Gastrocnemius medialis (tissue), 4 donors: ENCODE data around the gene CAPNS2. TPM values are rescaled to one million over a fixed set of nuclear protein-coding genes. Genes with fewer than 3 reads are reported as not detected.
A peak's percentile ranks its signal among the peaks of the same experiment; 100 is the strongest.

Experiments used
- ATAC-seq, 2 donors: fragments of 150-250 bp; one replicate each; pipeline ENCODE4 v1.9.1; 2016
- DNase-seq, 2 donors: peaks; one replicate each; pipeline ENCODE4 v3.0.0-alpha.2; 2019
- H3K27ac ChIP-seq, 4 donors: fragments of 200-600 bp; sonication (generic); 1 replicate in 1 of 4; 2 replicates in 3 of 4; pipeline ENCODE4 v1.5.1; 2016 to 2018; ENCODE audit warnings: mild to moderate bottlenecking in 2 of 4, moderate library complexity in 1 of 4
- H3K27me3 ChIP-seq, 3 donors: fragments of 200-600 bp; sonication (generic) in 2 of 3; 1 replicate in 1 of 3; 2 replicates in 2 of 3; pipeline versions ENCODE4 v1.5.1 to v1.6.0; 2016 to 2019; ENCODE audit warnings: mild to moderate bottlenecking in 1 of 3, moderate library complexity in 1 of 3
- H3K36me3 ChIP-seq, 2 donors: fragments of 200-600 bp; sonication (generic) in 1 of 2; one replicate each; pipeline ENCODE4 v1.5.1; 2017 to 2018
- H3K4me1 ChIP-seq, 2 donors: fragments of 200-600 bp; sonication (generic) in 1 of 2; one replicate each; pipeline ENCODE4 v1.5.1; 2016 to 2017; ENCODE audit warnings: mild to moderate bottlenecking in 2 of 2
- H3K4me3 ChIP-seq, 4 donors: fragments of 200-600 bp; sonication (generic) in 3 of 4; 1 replicate in 1 of 4; 2 replicates in 3 of 4; pipeline ENCODE4 v1.5.1; 2016 to 2019; ENCODE audit warnings: mild to moderate bottlenecking in 2 of 4
- H3K9me3 ChIP-seq, 3 donors: fragments of 200-600 bp; sonication (generic) in 2 of 3; 1 replicate in 1 of 3; 2 replicates in 2 of 3; pipeline ENCODE4 v1.5.1; 2016 to 2019
- CTCF ChIP-seq, 5 experiments: fragments of 450-650 bp in 3 of 5; fragments of 200-600 bp in 2 of 5; sonication (generic) in 2 of 5; IDR thresholded peaks in 4 of 5; conservative IDR thresholded peaks in 1 of 5; 1 replicate in 4 of 5; 2 replicates in 1 of 5; pipeline ENCODE4 v1.5.1; 2016 to 2019; ENCODE audit warnings: antibody characterized with exemption in 5 of 5, mild to moderate bottlenecking in 3 of 5, moderate library complexity in 3 of 5
- POLR2A ChIP-seq, 2 donors: fragments of 450-650 bp; IDR thresholded peaks; one replicate each; pipeline ENCODE4 v1.6.1; 2017; ENCODE audit warnings: antibody characterized with exemption in 2 of 2, mild to moderate bottlenecking in 2 of 2, moderate library complexity in 2 of 2
- in situ Hi-C, 4 donors: fragments of 200-750 bp; cut with MboI; loops; one replicate each; pipeline versions ENCODE4 v1.15.0 to v1.8.0; 2017; ENCODE audit warnings: low sequenced_read_pairs in 4 of 4
- intact Hi-C: fragments of 100-400 bp; cut with DNase I; formaldehyde crosslinking; loops from one replicate; pipeline ENCODE4 v1.15.1; 2023; ENCODE audit warnings: low total_unique reads
- total RNA-seq, 4 donors: library from RNA; depleted of rRNA; stranded (reverse); fragments of >200 nt; gene quantifications; one replicate each; pipeline versions ENCODE4 v1.1.0 to v1.2.3, GENCODE V29; 2016

The CAPNS2 gene
- not detected for total RNA-seq

DNA sequence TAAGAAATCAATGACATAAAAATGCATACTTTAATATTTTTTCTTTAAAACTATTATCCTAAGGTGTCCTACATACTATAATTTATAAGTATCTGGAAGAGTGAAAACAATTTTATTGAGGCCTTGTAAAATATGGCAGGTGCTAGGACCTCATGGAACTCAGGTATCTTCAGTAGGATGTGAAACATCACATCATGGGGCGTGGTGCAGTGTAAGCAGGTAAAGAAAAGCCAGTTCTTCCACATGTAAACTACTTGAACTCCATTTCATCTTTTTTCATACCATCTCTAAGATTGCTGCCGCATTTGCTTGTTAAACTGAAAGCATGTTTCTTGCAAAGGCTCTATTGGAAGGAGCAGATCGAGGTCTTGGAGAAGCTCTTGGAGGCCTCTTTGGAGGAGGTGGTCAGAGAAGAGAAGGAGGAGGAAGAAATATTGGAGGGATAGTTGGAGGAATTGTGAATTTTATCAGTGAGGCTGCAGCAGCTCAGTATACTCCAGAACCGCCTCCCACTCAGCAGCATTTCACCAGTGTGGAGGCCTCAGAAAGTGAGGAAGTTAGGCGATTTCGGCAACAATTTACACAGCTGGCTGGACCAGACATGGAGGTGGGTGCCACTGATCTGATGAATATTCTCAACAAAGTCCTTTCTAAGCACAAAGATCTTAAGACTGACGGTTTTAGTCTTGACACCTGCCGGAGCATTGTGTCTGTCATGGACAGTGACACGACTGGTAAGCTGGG is at the start of gene CAPNS2:
TSS of gene CAPNS2 (plus strand) at position 253 of the 744 bp plus-strand sequence. CDS start at position 326, 73 bp downstream.
- TF ChIP-seq POLR2A (IDR thresholded peaks at IDR 0.05) (no peak), CTCF (IDR thresholded peaks at IDR 0.05 in 4 of 5, conservative IDR thresholded peaks at IDR 0.05 in 1 of 5) (no peak)
- ATAC-seq (no peak), DNase-seq (no peak)
- in situ Hi-C loops = no loop called here
- no peaks in the 10 kb centered on the region for H3K27me3 ChIP-seq
- H3K4me1 ChIP-seq = peaks cover 0 to 4% of the 10 kb centered on the region in 2 donors
- H3K36me3 ChIP-seq = no peaks in the 10 kb centered on the region
- no peak within 1 kb of the TSS for H3K4me3 ChIP-seq
- no peak within 1 kb of the TSS for H3K27ac ChIP-seq
- intact Hi-C loops = no loop called here
- H3K9me3 ChIP-seq = no peaks in the 10 kb centered on the region

DNA sequence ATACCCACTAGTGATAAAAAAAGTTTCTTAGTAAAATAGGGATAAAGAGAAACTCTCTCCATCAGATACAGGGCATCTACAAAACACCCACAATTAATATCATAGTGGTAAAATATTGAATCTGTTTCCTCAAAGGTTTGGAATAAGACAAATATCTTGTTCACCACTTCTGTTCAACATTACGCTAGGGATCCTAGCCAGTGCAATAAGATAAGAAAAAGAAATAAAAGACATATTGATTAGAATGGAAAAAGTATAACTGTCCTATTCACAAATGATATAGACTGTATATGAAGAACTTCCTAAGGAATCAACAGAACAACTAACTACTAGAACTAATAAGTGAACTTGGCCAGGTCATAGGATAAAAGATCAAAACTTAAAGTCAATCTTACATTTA is 44.7 kb upstream of the CAPNS2 start:
- no peak for ATAC-seq
- in situ Hi-C loops = no loop called here

DNA sequence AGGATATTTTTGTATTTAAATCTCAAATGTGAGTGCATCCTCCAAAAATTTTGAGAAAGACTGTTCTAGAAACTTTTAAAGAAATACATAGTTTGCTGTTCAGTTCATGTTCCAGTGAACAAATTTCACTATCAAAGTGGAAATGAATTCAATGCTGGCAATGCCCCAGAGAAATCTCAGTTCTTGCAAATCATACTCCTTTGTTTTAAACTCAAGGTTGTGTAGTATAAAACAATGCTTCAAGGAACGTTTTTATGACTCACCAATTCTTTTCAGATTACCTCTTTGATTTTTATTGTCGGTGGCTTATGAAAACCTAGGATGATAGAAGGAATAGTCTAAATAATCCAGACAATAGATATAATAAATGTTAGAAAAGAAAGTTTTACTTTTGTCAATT is 40.0 kb upstream of the CAPNS2 start:
- Histone ChIP-seq H3K36me3 (no peaks in the 10 kb centered on the region), H3K27ac (peak overlapping the region; percentile 18 to 49 (median 46)), H3K4me1 (no peaks in the 10 kb centered on the region), H3K27me3 (no peaks in the 10 kb centered on the region), H3K9me3 (no peaks in the 10 kb centered on the region), H3K4me3 (no peak overlapping the region)
- ATAC-seq (peak in 1 of 2 donors; percentile 39), DNase-seq (no peak)
- in situ Hi-C loops = no loop called here
- no peak for TF ChIP-seq POLR2A (IDR thresholded peaks at IDR 0.05)
- no peak for TF ChIP-seq CTCF (IDR thresholded peaks at IDR 0.05 in 4 of 5, conservative IDR thresholded peaks at IDR 0.05 in 1 of 5)
- intact Hi-C loops = no loop called here

More for the DNA sequence above, 44.7 kb upstream of the CAPNS2 start:
- no peaks in the 10 kb centered on the region for H3K9me3 ChIP-seq
- no peaks in the 10 kb centered on the region for H3K4me1 ChIP-seq
- H3K27ac ChIP-seq = no peak overlapping the region
- no peaks in the 10 kb centered on the region for H3K27me3 ChIP-seq
- DNase-seq = no peak
- intact Hi-C loops = no loop called here
- no peaks in the 10 kb centered on the region for H3K36me3 ChIP-seq
- no peak for TF ChIP-seq CTCF (IDR thresholded peaks at IDR 0.05 in 4 of 5, conservative IDR thresholded peaks at IDR 0.05 in 1 of 5)
- TF ChIP-seq POLR2A (IDR thresholded peaks at IDR 0.05) = no peak
- no peak overlapping the region for H3K4me3 ChIP-seq

DNA sequence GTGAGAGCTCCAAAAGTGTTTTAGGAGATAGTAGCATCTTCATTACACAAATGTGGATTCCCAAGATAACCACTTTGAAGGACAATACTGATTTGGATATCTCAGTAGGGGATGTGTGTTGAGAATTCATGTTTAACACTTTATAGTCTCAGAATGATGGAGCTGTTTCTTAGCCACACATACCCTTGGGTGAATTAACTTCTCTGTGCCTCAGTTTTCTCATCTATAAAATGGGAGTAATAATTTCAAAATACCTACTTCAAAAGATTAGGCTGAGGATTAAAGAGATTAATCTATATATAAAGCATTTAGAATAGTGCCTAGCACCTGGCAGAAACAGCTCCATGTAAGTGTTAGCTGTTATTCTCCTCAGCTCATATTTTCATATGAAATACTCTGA is 38.6 kb upstream of the CAPNS2 start:
- DNase-seq (no peak), ATAC-seq (no peak)
- no peaks in the 10 kb centered on the region for H3K36me3 ChIP-seq
- intact Hi-C loops (no loop called here), in situ Hi-C loops (no loop called here)
- no peak for TF ChIP-seq POLR2A (IDR thresholded peaks at IDR 0.05)
- no peak for TF ChIP-seq CTCF (IDR thresholded peaks at IDR 0.05 in 4 of 5, conservative IDR thresholded peaks at IDR 0.05 in 1 of 5)
- no peak overlapping the region for H3K4me3 ChIP-seq
- no peaks in the 10 kb centered on the region for H3K27me3 ChIP-seq
- H3K27ac ChIP-seq = no peak overlapping the region
- no peaks in the 10 kb centered on the region for H3K4me1 ChIP-seq
- H3K9me3 ChIP-seq = no peaks in the 10 kb centered on the region
